ENCODE measurements around the gene RPL13A. TPM values are rescaled to one million over a fixed set of nuclear protein-coding genes. Genes with fewer than 3 reads are reported as not detected.

Gene RPL13A
- total RNA-seq, 2 experiments from 2014 or later, result 2,999 to 8,461 TPM

GRCh38 chr19:49461656-49462055 lies 25.8 kb upstream of the RPL13A start:
- no peak overlapping the region for H2AFZ ChIP-seq (ENCODE audit: low read length)
- H3K4me3 ChIP-seq (ENCODE audit: low read depth, low read length, poor library complexity, severe bottlenecking), result no peak overlapping the region
- H3K4me2 ChIP-seq (ENCODE audit: low read length), result no peak overlapping the region
- BruUV-seq (replicated peaks), result no TSS peak
- no peaks in the 10 kb centered on the region for H4K20me1 ChIP-seq (ENCODE audit: insufficient read depth, low read length)
- peaks cover 6% of the 10 kb centered on the region for H3K4me1 ChIP-seq (ENCODE audit: insufficient read depth, low read length, poor library complexity, severe bottlenecking)
- H3K36me3 ChIP-seq (ENCODE audit: insufficient read depth, low read length), result peaks cover 53% of the 10 kb centered on the region
- ChIA-PET CTCF (ENCODE audit: unreplicated experiment) (no interaction called here), POLR2A (no interaction called here)
- H3K9me2 ChIP-seq (ENCODE audit: insufficient read depth, low read length), result no peaks in the 10 kb centered on the region
- H3K9me3 ChIP-seq (ENCODE audit: low read length), result no peaks in the 10 kb centered on the region
- intact Hi-C loops (cut with micrococcal nuclease; ENCODE audit: unreplicated experiment), result no loop called here
- H3K79me2 ChIP-seq (ENCODE audit: insufficient read depth, low read depth, low read length), result no peaks in the 10 kb centered on the region
- TF ChIP-seq EZH2phosphoT487 (IDR thresholded peaks at IDR 0.05; ENCODE audit: borderline replicate concordance, low read depth, low read length) (no peak), CTCF (conservative IDR thresholded peaks at IDR 0.05; ENCODE audit: low read length) (no peak)
- H3K27ac ChIP-seq (ENCODE audit: low read depth, low read length, poor library complexity, severe bottlenecking), result no peak overlapping the region
- no peak for DNase-seq (ENCODE audit: low spot score)

- no peak for DNase-seq (ENCODE audit: low spot score)
- POLR2A ChIA-PET, result no interaction called here
- intact Hi-C loops (cut with micrococcal nuclease; ENCODE audit: unreplicated experiment), result no loop called here
- BruUV-seq (replicated peaks), result no TSS peak
- no peaks in the 10 kb centered on the region for H3K9me2 ChIP-seq (ENCODE audit: insufficient read depth, low read length)
- H3K79me2 ChIP-seq (ENCODE audit: insufficient read depth, low read depth, low read length), result no peaks in the 10 kb centered on the region
- H3K4me2 ChIP-seq (ENCODE audit: low read length), result no peak overlapping the region
- no peaks in the 10 kb centered on the region for H4K20me1 ChIP-seq (ENCODE audit: insufficient read depth, low read length)
- TF ChIP-seq EZH2phosphoT487 (IDR thresholded peaks at IDR 0.05; ENCODE audit: borderline replicate concordance, low read depth, low read length) (no peak), CTCF (conservative IDR thresholded peaks at IDR 0.05; ENCODE audit: low read length) (no peak)
- CTCF ChIA-PET (ENCODE audit: unreplicated experiment), result no interaction called here
- no peaks in the 10 kb centered on the region for H3K9me3 ChIP-seq (ENCODE audit: low read length)
- no peak overlapping the region for H3K27ac ChIP-seq (ENCODE audit: low read depth, low read length, poor library complexity, severe bottlenecking)
- no peak overlapping the region for H3K4me3 ChIP-seq (ENCODE audit: low read depth, low read length, poor library complexity, severe bottlenecking)
- H3K4me1 ChIP-seq (ENCODE audit: insufficient read depth, low read length, poor library complexity, severe bottlenecking), result peaks cover 6% of the 10 kb centered on the region
- peaks cover 53% of the 10 kb centered on the region for H3K36me3 ChIP-seq (ENCODE audit: insufficient read depth, low read length)
- no peak overlapping the region for H2AFZ ChIP-seq (ENCODE audit: low read length)
These were observed 24.9 kb upstream of the RPL13A start for GRCh38 chr19:49462492-49462891.

- Histone ChIP-seq H3K4me3 (ENCODE audit: low read depth, low read length, poor library complexity, severe bottlenecking) (no peak overlapping the region), H3K27ac (ENCODE audit: low read depth, low read length, poor library complexity, severe bottlenecking) (no peak overlapping the region), H4K20me1 (ENCODE audit: insufficient read depth, low read length) (no peaks in the 10 kb centered on the region), H3K4me2 (ENCODE audit: low read length) (no peak overlapping the region), H3K4me1 (ENCODE audit: insufficient read depth, low read length, poor library complexity, severe bottlenecking) (peaks cover 8% of the 10 kb centered on the region), H2AFZ (ENCODE audit: low read length) (no peak overlapping the region), H3K36me3 (ENCODE audit: insufficient read depth, low read length) (peaks cover 52% of the 10 kb centered on the region), H3K9me2 (ENCODE audit: insufficient read depth, low read length) (no peaks in the 10 kb centered on the region), H3K79me2 (ENCODE audit: insufficient read depth, low read depth, low read length) (no peaks in the 10 kb centered on the region), H3K9me3 (ENCODE audit: low read length) (no peaks in the 10 kb centered on the region)
- POLR2A ChIA-PET, result no interaction called here
- DNase-seq (ENCODE audit: low spot score), result no peak
- no TSS peak for BruUV-seq (replicated peaks)
- CTCF ChIA-PET (ENCODE audit: unreplicated experiment), result no interaction called here
- TF ChIP-seq EZH2phosphoT487 (IDR thresholded peaks at IDR 0.05; ENCODE audit: borderline replicate concordance, low read depth, low read length), result no peak
- intact Hi-C loops (cut with micrococcal nuclease; ENCODE audit: unreplicated experiment), result no loop called here
These were observed 23.3 kb upstream of the RPL13A start for GRCh38 chr19:49463960-49464740.
